GM12878 (cell line): Measurements from ENCODE around the gene NFATC2.

Experiments
- CREB1 ChIP-seq: IDR thresholded peaks from 2 replicates; pipeline ENCODE4 v1.6.1; 2012; ENCODE audit warnings: low read depth, mild to moderate bottlenecking, inconsistent platforms
- EZH2 ChIP-seq: IDR thresholded peaks from 2 replicates; pipeline ENCODE4 v1.6.1; 2012; ENCODE audit warnings: low read depth, mild to moderate bottlenecking, control low read depth, inconsistent platforms, low read length, borderline replicate concordance; ENCODE audit not compliant: control insufficient read depth
- FOS ChIP-seq: IDR thresholded peaks from 3 replicates; pipeline ENCODE4 v1.6.1; 2011; ENCODE audit warnings: borderline replicate concordance; ENCODE audit not compliant: insufficient read length; ENCODE audit errors: extremely low read depth
- FOXK2 ChIP-seq: fragments of 450-650 bp; IDR thresholded peaks from 2 replicates; pipeline ENCODE4 v1.6.1; 2017; ENCODE audit warnings: mild to moderate bottlenecking, moderate library complexity
- HDAC6 ChIP-seq: fragments of 200-600 bp; sonication (generic); IDR thresholded peaks from one replicate; pipeline ENCODE4 v1.8.0; 2017; ENCODE audit warnings: antibody characterized with exemption; ENCODE audit not compliant: unreplicated experiment
- JUNB ChIP-seq: IDR thresholded peaks from 2 replicates; pipeline ENCODE4 v1.6.1; 2016; ENCODE audit warnings: antibody characterized with exemption, mild to moderate bottlenecking
- POLR2AphosphoS5 ChIP-seq: IDR thresholded peaks from 2 replicates; pipeline ENCODE4 v1.6.1; 2011; ENCODE audit warnings: mild to moderate bottlenecking, low read length, inconsistent platforms
- RELA ChIP-seq: fragments of 450-650 bp; IDR thresholded peaks from 2 replicates; pipeline ENCODE4 v1.8.0; 2014; ENCODE audit warnings: borderline replicate concordance; ENCODE audit not compliant: partially characterized antibody
- ZNF207 ChIP-seq: fragments of 450-650 bp; IDR thresholded peaks from 2 replicates; pipeline ENCODE4 v1.6.1; 2014; ENCODE audit warnings: antibody characterized with exemption, mild to moderate bottlenecking, borderline replicate concordance
- TF ChIP-seq, protein P1 (sequence below), 3 experiments: IDR thresholded peaks in 2 of 3; conservative IDR thresholded peaks in 1 of 3; 2 replicates each; pipeline ENCODE4 v1.5.1; 2011; ENCODE audit warnings: low read depth in 3 of 3, low read length in 3 of 3, mild to moderate bottlenecking in 3 of 3, control low read depth in 2 of 3, moderate library complexity in 2 of 3, inconsistent platforms in 1 of 3, mixed read lengths in 1 of 3; ENCODE audit not compliant: control insufficient read depth in 2 of 3, insufficient read depth in 1 of 3; ENCODE audit errors: extremely low read depth in 1 of 3
- TF ChIP-seq, protein P2 (sequence below): fragments of 450-650 bp; IDR thresholded peaks from 2 replicates; pipeline ENCODE4 v1.6.1; 2016; ENCODE audit warnings: mild to moderate bottlenecking
- TF ChIP-seq, protein P3 (sequence below): fragments of 450-650 bp; IDR thresholded peaks from 2 replicates; pipeline ENCODE4 v1.6.1; 2017; ENCODE audit warnings: mild to moderate bottlenecking
- TF ChIP-seq, protein P4 (sequence below): IDR thresholded peaks from 2 replicates; pipeline ENCODE4 v1.6.1; 2012; ENCODE audit warnings: low read depth, low read length, improper control_type of control experiment

DNA sequence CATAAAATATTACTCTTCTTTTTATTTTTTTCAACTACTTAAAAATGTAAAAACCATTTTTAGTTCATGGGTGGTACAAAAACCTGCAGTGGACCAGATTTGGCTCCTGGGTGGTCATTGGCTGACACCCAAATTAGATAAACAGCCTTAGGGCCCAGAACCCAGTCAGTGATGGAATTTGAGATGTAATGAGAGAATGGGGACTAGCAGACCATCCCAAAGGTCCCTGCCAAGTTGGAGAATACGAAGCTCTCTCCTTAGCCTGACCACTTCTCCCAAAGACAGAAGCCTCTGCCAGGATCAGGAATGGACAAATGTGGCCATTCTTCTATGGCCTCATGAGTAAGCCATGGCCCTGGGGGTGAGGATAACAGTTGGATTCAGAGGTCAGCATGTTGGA, 194.7 kb downstream of the NFATC2 start:
- TF ChIP-seq, protein P1, sequence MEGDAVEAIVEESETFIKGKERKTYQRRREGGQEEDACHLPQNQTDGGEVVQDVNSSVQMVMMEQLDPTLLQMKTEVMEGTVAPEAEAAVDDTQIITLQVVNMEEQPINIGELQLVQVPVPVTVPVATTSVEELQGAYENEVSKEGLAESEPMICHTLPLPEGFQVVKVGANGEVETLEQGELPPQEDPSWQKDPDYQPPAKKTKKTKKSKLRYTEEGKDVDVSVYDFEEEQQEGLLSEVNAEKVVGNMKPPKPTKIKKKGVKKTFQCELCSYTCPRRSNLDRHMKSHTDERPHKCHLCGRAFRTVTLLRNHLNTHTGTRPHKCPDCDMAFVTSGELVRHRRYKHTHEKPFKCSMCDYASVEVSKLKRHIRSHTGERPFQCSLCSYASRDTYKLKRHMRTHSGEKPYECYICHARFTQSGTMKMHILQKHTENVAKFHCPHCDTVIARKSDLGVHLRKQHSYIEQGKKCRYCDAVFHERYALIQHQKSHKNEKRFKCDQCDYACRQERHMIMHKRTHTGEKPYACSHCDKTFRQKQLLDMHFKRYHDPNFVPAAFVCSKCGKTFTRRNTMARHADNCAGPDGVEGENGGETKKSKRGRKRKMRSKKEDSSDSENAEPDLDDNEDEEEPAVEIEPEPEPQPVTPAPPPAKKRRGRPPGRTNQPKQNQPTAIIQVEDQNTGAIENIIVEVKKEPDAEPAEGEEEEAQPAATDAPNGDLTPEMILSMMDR (IDR thresholded peaks at IDR 0.05 in 2 of 3, conservative IDR thresholded peaks at IDR 0.05 in 1 of 3; ENCODE audit: control insufficient read depth in 2 of 3, extremely low read depth in 1 of 3, insufficient read depth in 1 of 3, low read depth in 3 of 3, low read length in 3 of 3), result no peak
- no peak for TF ChIP-seq EZH2
- TF ChIP-seq FOS, result no peak
- TF ChIP-seq, protein P2, sequence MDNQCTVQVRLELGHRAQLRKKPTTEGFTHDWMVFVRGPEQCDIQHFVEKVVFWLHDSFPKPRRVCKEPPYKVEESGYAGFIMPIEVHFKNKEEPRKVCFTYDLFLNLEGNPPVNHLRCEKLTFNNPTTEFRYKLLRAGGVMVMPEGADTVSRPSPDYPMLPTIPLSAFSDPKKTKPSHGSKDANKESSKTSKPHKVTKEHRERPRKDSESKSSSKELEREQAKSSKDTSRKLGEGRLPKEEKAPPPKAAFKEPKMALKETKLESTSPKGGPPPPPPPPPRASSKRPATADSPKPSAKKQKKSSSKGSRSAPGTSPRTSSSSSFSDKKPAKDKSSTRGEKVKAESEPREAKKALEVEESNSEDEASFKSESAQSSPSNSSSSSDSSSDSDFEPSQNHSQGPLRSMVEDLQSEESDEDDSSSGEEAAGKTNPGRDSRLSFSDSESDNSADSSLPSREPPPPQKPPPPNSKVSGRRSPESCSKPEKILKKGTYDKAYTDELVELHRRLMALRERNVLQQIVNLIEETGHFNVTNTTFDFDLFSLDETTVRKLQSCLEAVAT, result no peak
- no peak for TF ChIP-seq ZNF207
- TF ChIP-seq HDAC6, result no peak
- no peak for TF ChIP-seq JUNB
- TF ChIP-seq, protein P3, sequence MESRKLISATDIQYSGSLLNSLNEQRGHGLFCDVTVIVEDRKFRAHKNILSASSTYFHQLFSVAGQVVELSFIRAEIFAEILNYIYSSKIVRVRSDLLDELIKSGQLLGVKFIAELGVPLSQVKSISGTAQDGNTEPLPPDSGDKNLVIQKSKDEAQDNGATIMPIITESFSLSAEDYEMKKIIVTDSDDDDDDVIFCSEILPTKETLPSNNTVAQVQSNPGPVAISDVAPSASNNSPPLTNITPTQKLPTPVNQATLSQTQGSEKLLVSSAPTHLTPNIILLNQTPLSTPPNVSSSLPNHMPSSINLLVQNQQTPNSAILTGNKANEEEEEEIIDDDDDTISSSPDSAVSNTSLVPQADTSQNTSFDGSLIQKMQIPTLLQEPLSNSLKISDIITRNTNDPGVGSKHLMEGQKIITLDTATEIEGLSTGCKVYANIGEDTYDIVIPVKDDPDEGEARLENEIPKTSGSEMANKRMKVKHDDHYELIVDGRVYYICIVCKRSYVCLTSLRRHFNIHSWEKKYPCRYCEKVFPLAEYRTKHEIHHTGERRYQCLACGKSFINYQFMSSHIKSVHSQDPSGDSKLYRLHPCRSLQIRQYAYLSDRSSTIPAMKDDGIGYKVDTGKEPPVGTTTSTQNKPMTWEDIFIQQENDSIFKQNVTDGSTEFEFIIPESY, result no peak
- no peak for TF ChIP-seq RELA
- no peak for TF ChIP-seq CREB1
- TF ChIP-seq, protein P4, sequence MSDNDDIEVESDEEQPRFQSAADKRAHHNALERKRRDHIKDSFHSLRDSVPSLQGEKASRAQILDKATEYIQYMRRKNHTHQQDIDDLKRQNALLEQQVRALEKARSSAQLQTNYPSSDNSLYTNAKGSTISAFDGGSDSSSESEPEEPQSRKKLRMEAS, result no peak
- no peak for TF ChIP-seq FOXK2
- no peak for TF ChIP-seq POLR2AphosphoS5
